NCI-H82 (cell line): ENCODE results near the gene PMEPA1.
"Not testable (repeated sequence)": the region's sequence is repeated elsewhere in the genome, so short reads cannot be mapped to it uniquely, and the experiment has no call there.

Source experiments
- DNase-seq: peaks from one replicate; lab custom pipeline; 2025; lab: John Stamatoyannopoulos, UW

Gene PMEPA1

GRCh38 chr20:57650756-57651483 is 58.9 kb downstream of the PMEPA1 start:
- no peak for DNase-seq

- no peak for DNase-seq
These were observed 59.5 kb downstream of the PMEPA1 start for GRCh38 chr20:57650266-57650665.

DNA sequence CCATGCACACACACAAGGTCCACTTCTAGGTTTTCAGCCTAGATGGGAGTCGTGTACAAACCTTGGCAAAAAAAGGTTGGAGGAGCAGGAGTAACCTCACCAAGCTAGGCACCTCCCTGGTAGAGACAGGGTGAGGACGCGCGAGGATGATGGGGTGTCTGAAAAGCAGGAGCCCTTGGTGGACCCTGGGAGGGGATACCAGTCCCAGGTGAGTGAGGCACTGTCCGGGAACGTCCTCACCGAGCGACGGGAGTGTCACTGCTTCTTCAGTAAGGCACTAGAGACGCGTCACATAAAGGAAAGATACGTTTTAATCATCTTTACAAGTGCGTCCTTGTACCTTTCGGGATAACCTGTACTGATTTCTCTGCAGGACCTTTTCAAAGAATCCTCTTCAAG is 60.2 kb downstream of the PMEPA1 start:
- no peak for DNase-seq

- no peak for DNase-seq
These were observed 60.8 kb downstream of the PMEPA1 start for GRCh38 chr20:57648878-57649616.

DNA sequence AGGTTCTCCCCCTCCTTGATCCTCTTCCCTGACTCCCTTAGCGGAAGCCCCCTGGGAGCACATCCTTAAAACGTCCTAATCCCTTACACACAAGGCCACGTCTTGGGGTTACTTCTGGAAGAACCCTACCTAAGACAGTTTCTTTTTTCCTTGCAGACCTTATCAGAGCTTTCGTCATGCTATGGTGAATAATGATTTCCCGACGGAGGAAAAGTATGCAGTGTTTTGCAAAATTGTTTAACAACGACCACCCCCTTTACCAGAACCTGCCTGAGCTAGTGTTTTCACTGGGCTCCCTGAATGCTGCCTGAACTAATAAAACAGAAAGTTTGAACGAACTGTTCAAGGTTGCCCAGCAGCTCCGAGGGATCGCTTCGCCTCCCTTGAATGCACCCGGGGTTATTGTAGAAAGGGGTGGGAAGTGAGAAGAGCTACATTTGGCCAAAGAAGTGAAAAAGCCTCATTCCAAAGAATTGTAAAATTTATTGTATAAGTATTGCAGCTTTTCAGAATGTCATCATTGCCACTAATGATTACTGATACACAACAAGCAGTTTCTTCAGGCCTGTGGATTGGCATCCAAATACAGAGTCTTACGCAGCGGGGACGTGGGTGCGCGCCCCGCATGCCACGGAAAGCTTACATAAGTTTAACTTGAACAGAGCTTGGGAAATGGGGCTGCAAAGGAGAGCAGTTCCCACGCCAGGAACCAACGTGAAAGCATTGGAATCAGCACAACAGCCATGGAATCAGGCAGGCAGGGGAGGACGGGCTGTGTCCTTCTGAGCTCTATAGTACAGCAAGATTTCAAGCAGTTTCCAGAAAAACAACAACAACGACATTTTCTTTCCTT is 61.7 kb downstream of the PMEPA1 start:
- DNase-seq, result peak; percentile 38

GRCh38 chr20:57647006-57647932 is 62.5 kb downstream of the PMEPA1 start:
- no peak for DNase-seq

GRCh38 chr20:57638895-57639236 is 70.9 kb downstream of the PMEPA1 start:
- no peak for DNase-seq

DNA sequence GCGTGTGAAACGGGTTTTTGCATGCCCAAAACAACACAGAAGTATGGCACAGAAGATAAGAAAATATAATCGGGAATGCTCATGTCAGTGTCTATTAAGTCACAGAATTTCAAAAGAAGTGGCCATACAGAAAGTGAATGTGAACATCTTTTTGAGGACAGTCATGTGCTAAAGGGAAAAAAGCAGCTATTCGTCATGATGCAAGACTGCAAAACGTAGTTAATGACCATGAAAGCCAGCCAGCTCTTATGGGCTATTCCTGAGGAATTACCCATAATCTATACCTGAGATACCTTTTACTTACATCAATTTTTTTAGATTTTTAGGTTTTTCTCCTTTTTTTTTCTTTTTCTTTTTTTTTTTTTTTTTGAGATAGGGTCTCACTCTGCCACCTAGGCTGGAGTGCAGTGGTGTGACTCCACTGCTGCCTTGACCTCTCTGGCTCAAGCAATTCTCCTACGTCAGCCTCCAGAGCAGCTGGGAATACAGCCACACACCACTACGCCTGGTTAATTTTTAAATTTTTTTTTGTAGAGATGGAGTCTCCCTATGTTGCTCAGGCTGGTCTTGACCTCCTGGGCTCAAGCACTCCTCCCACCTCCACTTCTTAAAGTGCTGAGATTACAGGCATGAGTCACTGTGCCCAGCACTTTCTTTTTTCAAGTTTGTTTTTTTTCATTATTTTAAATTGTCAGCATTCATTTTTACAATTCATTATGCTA is 71.5 kb downstream of the PMEPA1 start:
- DNase-seq, result no peak

GRCh38 chr20:57633945-57634491 is 75.8 kb downstream of the PMEPA1 start:
- DNase-seq, result no peak

- DNase-seq, result peak; percentile 17
These were observed 77.5 kb downstream of the PMEPA1 start for GRCh38 chr20:57632286-57632685.

DNA sequence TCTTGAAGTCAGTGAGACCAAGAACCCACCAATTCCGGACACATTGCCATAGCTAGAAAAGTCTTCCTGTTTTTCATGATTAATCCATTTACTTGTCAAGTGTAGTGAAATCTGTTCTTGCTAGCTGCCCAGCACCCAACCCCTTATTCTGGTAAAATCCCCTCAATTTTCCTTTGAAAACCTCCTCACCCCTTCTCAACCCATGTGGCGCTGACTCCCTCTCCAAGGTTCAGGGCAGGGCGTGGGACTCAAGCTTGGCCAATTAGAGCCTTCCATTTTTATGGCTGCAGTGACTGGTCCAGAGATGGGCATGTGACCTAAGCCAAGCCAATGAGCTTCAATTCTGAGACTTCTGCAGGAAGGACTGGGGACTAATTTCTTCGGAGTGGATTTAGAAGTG is 79.8 kb downstream of the PMEPA1 start:
- DNase-seq, result no peak

- not testable (repeated sequence) for DNase-seq
These were observed 80.3 kb downstream of the PMEPA1 start for GRCh38 chr20:57629491-57629901.

DNA sequence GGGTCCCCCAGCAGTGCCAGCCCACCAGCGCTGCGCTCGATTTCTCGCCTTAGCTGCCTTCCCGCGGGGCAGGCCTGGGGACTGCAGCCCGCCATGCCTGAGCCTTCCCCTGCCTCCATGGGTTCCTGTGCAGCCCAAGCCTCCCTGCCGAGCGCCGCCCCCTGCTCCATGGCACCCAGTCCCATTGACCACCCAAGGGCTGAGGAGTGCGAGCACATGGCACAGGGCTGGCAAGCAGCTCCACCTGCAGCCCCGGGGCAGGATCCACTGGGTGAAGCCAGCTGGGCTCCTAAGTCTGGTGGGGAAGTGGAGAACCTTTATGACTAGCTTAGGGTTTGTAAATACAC is 80.9 kb downstream of the PMEPA1 start:
- DNase-seq, result not testable (repeated sequence)

DNA sequence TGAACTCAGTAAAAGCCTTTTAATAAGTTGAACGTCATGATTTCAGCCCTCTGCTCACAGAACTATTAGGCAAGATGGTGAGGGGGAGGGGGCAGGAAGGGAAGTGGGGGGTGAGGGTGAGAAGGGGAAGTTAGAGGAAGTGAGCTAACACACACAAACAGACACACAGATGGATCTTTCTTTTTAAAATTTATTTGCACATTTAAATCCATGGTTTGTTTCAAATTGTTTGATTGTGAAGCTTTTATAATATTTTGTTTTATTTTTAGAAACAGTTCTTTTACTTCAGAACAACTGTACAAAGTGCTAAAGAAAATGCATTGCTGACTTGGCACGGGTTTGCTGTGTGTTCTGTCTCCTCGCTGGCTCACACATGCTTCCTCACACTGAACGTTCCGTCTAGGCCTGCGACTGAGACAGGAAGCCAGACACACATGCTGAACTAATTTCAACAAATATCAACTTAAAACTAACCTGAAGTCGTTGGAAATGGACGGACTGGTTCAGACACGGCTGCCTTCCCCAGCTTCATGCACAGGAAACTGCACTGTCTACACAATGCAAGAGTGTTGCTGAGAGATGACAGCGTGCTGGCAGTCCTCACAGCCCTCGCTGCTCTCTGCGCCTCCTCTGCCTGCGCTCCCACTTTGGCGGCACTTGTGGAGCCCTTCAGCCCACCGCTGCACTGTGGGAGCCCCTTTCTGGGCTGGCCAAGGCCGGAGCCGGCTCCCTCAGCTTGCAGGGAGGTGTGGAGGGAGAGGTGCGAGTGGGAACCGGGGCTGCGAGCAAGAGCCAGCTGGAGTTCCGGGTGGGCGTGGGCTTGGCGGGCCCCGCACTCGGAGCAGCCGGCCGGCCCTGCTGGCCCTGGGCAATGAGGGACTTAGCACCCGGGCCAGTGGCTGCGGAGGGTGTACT is 81.5 kb downstream of the PMEPA1 start:
- no peak for DNase-seq

DNA sequence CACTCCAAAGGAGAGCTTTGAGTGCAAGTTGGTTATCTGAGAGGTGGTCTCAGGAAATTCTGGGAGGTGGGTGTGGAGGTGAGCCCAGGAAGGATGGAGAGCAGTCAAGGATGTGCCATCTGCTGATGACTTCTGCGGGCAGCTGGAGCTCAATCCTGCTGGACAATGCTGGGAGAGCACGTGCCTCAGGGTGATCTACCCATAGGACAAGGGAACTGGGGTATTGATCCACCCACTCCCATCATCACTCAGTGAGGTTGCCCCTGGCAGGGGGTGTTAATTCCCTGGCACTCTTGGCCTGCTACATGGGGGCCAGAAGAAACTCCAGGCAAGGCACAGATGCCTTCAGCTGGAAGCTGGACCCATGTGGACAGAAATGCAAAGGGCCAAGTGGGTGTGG is 82.5 kb downstream of the PMEPA1 start:
- DNase-seq, result no peak

- DNase-seq, result no peak
These were observed 83.8 kb downstream of the PMEPA1 start for GRCh38 chr20:57625978-57626377.

- no peak for DNase-seq
These were observed 84.4 kb downstream of the PMEPA1 start for GRCh38 chr20:57625181-57625958.

- no peak for DNase-seq
These were observed 85.7 kb downstream of the PMEPA1 start for GRCh38 chr20:57624124-57624523.
